HepG2 (cell line): ENCODE data around the gene PFKL. TPM values are rescaled to one million over a fixed set of nuclear protein-coding genes. Genes with fewer than 3 reads are reported as not detected.

Experiments used
- BORCS8-MEF2B ChIP-seq: sonication (generic); formaldehyde crosslinking; IDR thresholded peaks from 2 replicates; pipeline ENCODE4 v1.8.0; 2022; ENCODE audit warnings: mild to moderate bottlenecking, missing genetic modification reagents
- HMGXB4 ChIP-seq, 2 experiments: sonication (generic) in 1 of 2; formaldehyde crosslinking in 1 of 2; IDR thresholded peaks; 2 replicates each; pipeline versions ENCODE4 v1.4.0 to v1.6.1; 2018 to 2020; ENCODE audit warnings: missing genetic modification reagents in 2 of 2, borderline replicate concordance in 1 of 2, low read depth in 1 of 2, mild to moderate bottlenecking in 1 of 2, missing biosample characterization in 1 of 2
- IKZF5 ChIP-seq: IDR thresholded peaks from 2 replicates; pipeline ENCODE4 v1.6.1; 2018; ENCODE audit warnings: missing genetic modification reagents, mild to moderate bottlenecking, missing compliant biosample characterization
- IRF2 ChIP-seq: IDR thresholded peaks from 2 replicates; pipeline ENCODE4 v1.6.1; 2018; ENCODE audit warnings: missing genetic modification reagents, missing compliant biosample characterization
- NCOA2 ChIP-seq: sonication (generic); formaldehyde crosslinking; IDR thresholded peaks from 2 replicates; pipeline ENCODE4 v1.8.0; 2022; ENCODE audit warnings: inconsistent platforms
- SIN3A ChIP-seq: IDR thresholded peaks from 2 replicates; pipeline ENCODE4 v1.6.1; 2011; ENCODE audit warnings: low read depth, mild to moderate bottlenecking, control low read depth, low read length, borderline replicate concordance
- TFE3 ChIP-seq: IDR thresholded peaks from 2 replicates; pipeline ENCODE4 v1.6.1; 2016
- ZFP36L1 ChIP-seq: sonication (generic); formaldehyde crosslinking; IDR thresholded peaks from 2 replicates; pipeline ENCODE4 v1.8.0; 2022; ENCODE audit warnings: mild to moderate bottlenecking, missing genetic modification reagents, moderate library complexity
- ZNF142 ChIP-seq: sonication (generic); formaldehyde crosslinking; IDR thresholded peaks from 2 replicates; pipeline ENCODE4 v1.4.0; 2020; ENCODE audit warnings: missing genetic modification reagents
- ZNF251 ChIP-seq: sonication (generic); formaldehyde crosslinking; IDR thresholded peaks from 2 replicates; pipeline ENCODE4 v1.9.0; 2021; ENCODE audit warnings: mild to moderate bottlenecking, missing genetic modification reagents
- ZNF256 ChIP-seq: sonication (generic); formaldehyde crosslinking; conservative IDR thresholded peaks from 2 replicates; pipeline ENCODE4 v1.4.0; 2020; ENCODE audit warnings: missing genetic modification reagents
- ZNF264 ChIP-seq: sonication (generic); formaldehyde crosslinking; IDR thresholded peaks from 2 replicates; pipeline ENCODE4 v1.4.0; 2020; ENCODE audit warnings: missing genetic modification reagents
- ZNF570 ChIP-seq: sonication (generic); formaldehyde crosslinking; IDR thresholded peaks from 2 replicates; pipeline ENCODE4 v1.4.0; 2020; ENCODE audit warnings: mild to moderate bottlenecking, missing genetic modification reagents, borderline replicate concordance
- ZNF691 ChIP-seq: sonication (generic); formaldehyde crosslinking; IDR thresholded peaks from 2 replicates; pipeline ENCODE4 v1.4.0; 2020; ENCODE audit warnings: missing genetic modification reagents, low read depth, mild to moderate bottlenecking, borderline replicate concordance
- ZNF703 ChIP-seq: sonication (generic); formaldehyde crosslinking; IDR thresholded peaks from 2 replicates; pipeline ENCODE4 v1.5.1; 2020; ENCODE audit warnings: missing genetic modification reagents, mild to moderate bottlenecking, moderate library complexity, borderline replicate concordance
- polyA plus RNA-seq, 8 experiments: library from polyadenylated mRNA; depleted of rRNA in 3 of 8; stranded (reverse) in 7 of 8; unstranded in 1 of 8; fragments of >200 nt; fragmentation: Illumina TruSeq in 4 of 8; extraction: Trizol in 4 of 8; gene quantifications; 2 replicates each; pipeline versions ENCODE4 v1.2.1 to v1.2.3, GENCODE V29; 2011 to 2016; ENCODE audit warnings: low read depth in 4 of 8, missing spikeins in 1 of 8, mixed read lengths in 1 of 8; ENCODE audit not compliant: insufficient read depth in 1 of 8
- total RNA-seq, 5 experiments: library from RNA; depleted of rRNA; stranded (reverse); fragments of >200 nt; fragmentation: Illumina TruSeq; extraction: Trizol; gene quantifications; 2 replicates each; pipeline ENCODE4 v1.2.3, GENCODE V29; 2016; ENCODE audit warnings: low read depth in 1 of 5

Gene PFKL
- total and polyA plus RNA-seq, 2 of the 13 experiments (the other 11 are each of a cell fraction or from before 2014, with no cell fraction given), result 92.8 to 106 TPM

- no peak for TF ChIP-seq ZNF142 (CRISPR knock-in tag)
- TF ChIP-seq TFE3 (CRISPR knock-in tag), result no peak; the same call in 1 of the 2 replicates
- no peak for TF ChIP-seq ZNF703 (CRISPR knock-in tag)
- TF ChIP-seq ZNF570 (CRISPR knock-in tag), result no peak
- no peak for TF ChIP-seq ZNF256 (CRISPR knock-in tag)
- TF ChIP-seq NCOA2 (CRISPR knock-in tag), result peak; percentile 11; the same call in 1 of the 2 replicates
- TF ChIP-seq ZNF251, result no peak
- no peak for TF ChIP-seq ZFP36L1
- TF ChIP-seq ZNF691 (CRISPR knock-in tag), result no peak
- TF ChIP-seq SIN3A, result peak; percentile 19; the same call in 1 of the 2 replicates
- TF ChIP-seq IRF2 (CRISPR knock-in tag), result no peak
- 0 out of 2 replicates have a peak, but pooled peaks have one; percentile 29 for TF ChIP-seq IKZF5 (CRISPR knock-in tag)
- TF ChIP-seq HMGXB4 (CRISPR knock-in tag; IDR thresholded peaks at IDR 0.05; ENCODE audit: borderline replicate concordance in 1 of 2, low read depth in 1 of 2), result peak in 1 of 2 experiments; percentile 34; a peak in 2 of 4 replicates
- TF ChIP-seq BORCS8-MEF2B (CRISPR knock-in tag), result 0 out of 2 replicates have a peak, but pooled peaks have one; percentile 42
- TF ChIP-seq ZNF264 (CRISPR knock-in tag), result 0 out of 2 replicates have a peak, but pooled peaks have one; percentile 40
Observed at GRCh38 chr21:44299458-44300261, at the start of gene PFKL (continued).
